Gastroesophageal sphincter (tissue), 3 donors: Measurements from ENCODE around the gene SENP5.

Source experiments
- EP300 ChIP-seq: sonication (generic); formaldehyde crosslinking; IDR thresholded peaks from one replicate; pipeline ENCODE4 v1.6.1; 2017; ENCODE audit warnings: antibody characterized with exemption, mild to moderate bottlenecking
- POLR2A ChIP-seq, 2 donors: fragments of 450-650 bp; IDR thresholded peaks; one replicate each; pipeline ENCODE4 v1.6.1; 2017; ENCODE audit warnings: antibody characterized with exemption in 2 of 2, mild to moderate bottlenecking in 2 of 2, moderate library complexity in 1 of 2
- POLR2AphosphoS5 ChIP-seq: sonication (generic); formaldehyde crosslinking; IDR thresholded peaks from one replicate; pipeline ENCODE4 v1.6.1; 2017; ENCODE audit warnings: antibody characterized with exemption
- TF ChIP-seq, protein P1 (sequence below), 4 experiments: fragments of 200-600 bp in 2 of 4; fragments of 450-650 bp in 2 of 4; sonication (generic) in 1 of 4; IDR thresholded peaks; one replicate each; pipeline ENCODE4 v1.5.1; 2017 to 2019; ENCODE audit warnings: antibody characterized with exemption in 4 of 4, mild to moderate bottlenecking in 2 of 4, moderate library complexity in 2 of 4

DNA sequence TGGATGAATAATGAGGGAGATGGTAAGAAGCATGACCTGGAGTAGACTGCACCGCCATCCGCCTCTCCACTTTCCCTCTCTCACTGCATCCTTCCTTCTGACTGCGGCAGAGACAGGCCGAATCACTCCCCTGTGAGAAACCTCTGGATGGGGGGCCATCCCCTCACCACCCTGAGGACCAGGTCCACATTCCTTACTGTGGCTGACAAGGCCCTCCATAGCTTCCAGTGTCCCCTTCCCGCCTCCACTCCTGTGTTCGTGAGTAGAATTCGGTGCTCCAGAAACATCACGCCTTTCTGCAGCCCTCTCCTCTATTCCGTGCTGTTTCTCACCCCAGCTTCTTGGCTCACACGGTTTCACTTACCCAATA, 98.1 kb downstream of the SENP5 start:
- TF ChIP-seq, protein P1, sequence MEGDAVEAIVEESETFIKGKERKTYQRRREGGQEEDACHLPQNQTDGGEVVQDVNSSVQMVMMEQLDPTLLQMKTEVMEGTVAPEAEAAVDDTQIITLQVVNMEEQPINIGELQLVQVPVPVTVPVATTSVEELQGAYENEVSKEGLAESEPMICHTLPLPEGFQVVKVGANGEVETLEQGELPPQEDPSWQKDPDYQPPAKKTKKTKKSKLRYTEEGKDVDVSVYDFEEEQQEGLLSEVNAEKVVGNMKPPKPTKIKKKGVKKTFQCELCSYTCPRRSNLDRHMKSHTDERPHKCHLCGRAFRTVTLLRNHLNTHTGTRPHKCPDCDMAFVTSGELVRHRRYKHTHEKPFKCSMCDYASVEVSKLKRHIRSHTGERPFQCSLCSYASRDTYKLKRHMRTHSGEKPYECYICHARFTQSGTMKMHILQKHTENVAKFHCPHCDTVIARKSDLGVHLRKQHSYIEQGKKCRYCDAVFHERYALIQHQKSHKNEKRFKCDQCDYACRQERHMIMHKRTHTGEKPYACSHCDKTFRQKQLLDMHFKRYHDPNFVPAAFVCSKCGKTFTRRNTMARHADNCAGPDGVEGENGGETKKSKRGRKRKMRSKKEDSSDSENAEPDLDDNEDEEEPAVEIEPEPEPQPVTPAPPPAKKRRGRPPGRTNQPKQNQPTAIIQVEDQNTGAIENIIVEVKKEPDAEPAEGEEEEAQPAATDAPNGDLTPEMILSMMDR (IDR thresholded peaks at IDR 0.05) = no peak
- TF ChIP-seq POLR2A (IDR thresholded peaks at IDR 0.05) (no peak), POLR2AphosphoS5 (no peak), EP300 (no peak)
